GM23338 (cell line): Measurements from ENCODE around the gene SMOC2.

Experiments
- CTCF ChIP-seq, 2 experiments: fragments of 200-600 bp in 1 of 2; sonication (generic) in 1 of 2; conservative IDR thresholded peaks; 2 replicates each; pipeline versions ENCODE4 v1.5.1 to v1.6.1; 2016 to 2017; ENCODE audit warnings: antibody characterized with exemption in 2 of 2, low read depth in 2 of 2, mild to moderate bottlenecking in 2 of 2, moderate library complexity in 1 of 2
- EZH2 ChIP-seq: fragments of 200-600 bp; sonication (generic); IDR thresholded peaks from one replicate; pipeline ENCODE4 v1.8.0; 2017; ENCODE audit warnings: antibody characterized with exemption, mild to moderate bottlenecking, low read depth; ENCODE audit not compliant: unreplicated experiment
- EZH2phosphoT487 ChIP-seq: fragments of 200-600 bp; sonication (generic); IDR thresholded peaks from one replicate; pipeline ENCODE4 v1.8.1; 2018; ENCODE audit warnings: antibody characterized with exemption; ENCODE audit not compliant: unreplicated experiment
- POLR2AphosphoS5 ChIP-seq: IDR thresholded peaks from 2 replicates; pipeline ENCODE4 v1.6.1; 2016; ENCODE audit warnings: antibody characterized with exemption, low read depth

DNA sequence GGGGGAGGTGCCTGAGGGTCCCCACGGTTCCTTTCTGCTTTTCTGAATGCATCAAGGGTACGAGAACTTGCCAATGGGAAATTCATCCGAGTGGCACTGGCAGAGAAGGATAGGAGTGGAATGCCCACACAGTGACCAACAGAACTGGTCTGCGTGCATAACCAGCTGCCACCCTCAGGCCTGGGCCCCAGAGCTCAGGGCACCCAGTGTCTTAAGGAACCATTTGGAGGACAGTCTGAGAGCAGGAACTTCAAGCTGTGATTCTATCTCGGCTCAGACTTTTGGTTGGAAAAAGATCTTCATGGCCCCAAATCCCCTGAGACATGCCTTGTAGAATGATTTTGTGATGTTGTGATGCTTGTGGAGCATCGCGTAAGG is 226.4 kb downstream of the SMOC2 start:
- TF ChIP-seq CTCF (conservative IDR thresholded peaks at IDR 0.05; ENCODE audit: low read depth in 2 of 2): no peak
- TF ChIP-seq POLR2AphosphoS5: no peak
- no peak for TF ChIP-seq EZH2phosphoT487
- no peak for TF ChIP-seq EZH2
